ENCODE data around the gene C6orf62.

The C6orf62 gene

DNA sequence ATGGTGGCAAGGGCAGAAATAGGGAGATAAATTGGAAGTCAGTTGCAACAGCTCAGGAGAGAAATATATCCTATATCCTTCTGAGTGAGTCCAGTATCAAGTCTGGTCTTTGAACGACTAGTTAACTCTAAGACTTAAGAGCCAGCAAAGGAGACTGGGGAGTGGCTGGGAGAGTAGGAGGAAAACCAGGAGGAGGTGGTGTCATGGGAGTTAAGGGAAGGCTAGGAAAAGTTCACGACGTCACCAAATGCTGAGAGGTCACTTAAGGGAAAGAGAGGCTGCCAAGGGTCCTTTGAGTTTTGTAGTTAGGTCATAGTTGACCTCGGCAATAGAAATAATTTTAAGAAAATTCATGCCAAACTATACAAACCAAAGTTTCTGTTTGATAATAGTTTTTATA is 27.0 kb downstream of the C6orf62 start:
- DNase-seq (ENCODE audit: low read depth, low spot score), result no peak
- POLR2A ChIA-PET, result no interaction called here
- CTCF ChIA-PET, result interaction anchor here (1.0 to 6.1 kb wide), 4 partner anchors 12 to 166 kb away, joined by 3 to 67 read pairs (median 4); no protein-coding TSS in a partner anchor
- H3K4me3 ChIP-seq (ENCODE audit: low read depth, low read length), result no peak overlapping the region
- TF ChIP-seq, protein P1, sequence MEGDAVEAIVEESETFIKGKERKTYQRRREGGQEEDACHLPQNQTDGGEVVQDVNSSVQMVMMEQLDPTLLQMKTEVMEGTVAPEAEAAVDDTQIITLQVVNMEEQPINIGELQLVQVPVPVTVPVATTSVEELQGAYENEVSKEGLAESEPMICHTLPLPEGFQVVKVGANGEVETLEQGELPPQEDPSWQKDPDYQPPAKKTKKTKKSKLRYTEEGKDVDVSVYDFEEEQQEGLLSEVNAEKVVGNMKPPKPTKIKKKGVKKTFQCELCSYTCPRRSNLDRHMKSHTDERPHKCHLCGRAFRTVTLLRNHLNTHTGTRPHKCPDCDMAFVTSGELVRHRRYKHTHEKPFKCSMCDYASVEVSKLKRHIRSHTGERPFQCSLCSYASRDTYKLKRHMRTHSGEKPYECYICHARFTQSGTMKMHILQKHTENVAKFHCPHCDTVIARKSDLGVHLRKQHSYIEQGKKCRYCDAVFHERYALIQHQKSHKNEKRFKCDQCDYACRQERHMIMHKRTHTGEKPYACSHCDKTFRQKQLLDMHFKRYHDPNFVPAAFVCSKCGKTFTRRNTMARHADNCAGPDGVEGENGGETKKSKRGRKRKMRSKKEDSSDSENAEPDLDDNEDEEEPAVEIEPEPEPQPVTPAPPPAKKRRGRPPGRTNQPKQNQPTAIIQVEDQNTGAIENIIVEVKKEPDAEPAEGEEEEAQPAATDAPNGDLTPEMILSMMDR (IDR thresholded peaks at IDR 0.05; ENCODE audit: insufficient read depth, low read length, missing control alignments), result no peak

- CTCF ChIA-PET, result interaction anchor here (1.5 to 6.1 kb wide), 2 partner anchors 105 to 110 kb away, joined by 5 to 67 read pairs; no protein-coding TSS in a partner anchor
These were observed 27.4 kb downstream of the C6orf62 start for GRCh38 chr6:24691550-24691949.

GRCh38 chr6:24690593-24690992 is 28.4 kb downstream of the C6orf62 start:
- TF ChIP-seq, protein P1 (IDR thresholded peaks at IDR 0.05; ENCODE audit: insufficient read depth, low read length, missing control alignments), result no peak
- H3K4me3 ChIP-seq (ENCODE audit: low read depth, low read length), result no peak overlapping the region
- no peak for DNase-seq (ENCODE audit: low read depth, low spot score)
- POLR2A ChIA-PET, result no interaction called here
- CTCF ChIA-PET, result interaction anchor here (1.4 to 6.1 kb wide), 3 partner anchors 104 to 260 kb away, joined by 5 to 67 read pairs (median 5); no protein-coding TSS in a partner anchor

More at GRCh38 chr6:24691550-24691949, 27.4 kb downstream of the C6orf62 start:
- TF ChIP-seq, protein P1 (IDR thresholded peaks at IDR 0.05; ENCODE audit: insufficient read depth, low read length, missing control alignments), result no peak
- DNase-seq (ENCODE audit: low read depth, low spot score), result no peak
- no peak overlapping the region for H3K4me3 ChIP-seq (ENCODE audit: low read depth, low read length)
- POLR2A ChIA-PET, result no interaction called here

DNA sequence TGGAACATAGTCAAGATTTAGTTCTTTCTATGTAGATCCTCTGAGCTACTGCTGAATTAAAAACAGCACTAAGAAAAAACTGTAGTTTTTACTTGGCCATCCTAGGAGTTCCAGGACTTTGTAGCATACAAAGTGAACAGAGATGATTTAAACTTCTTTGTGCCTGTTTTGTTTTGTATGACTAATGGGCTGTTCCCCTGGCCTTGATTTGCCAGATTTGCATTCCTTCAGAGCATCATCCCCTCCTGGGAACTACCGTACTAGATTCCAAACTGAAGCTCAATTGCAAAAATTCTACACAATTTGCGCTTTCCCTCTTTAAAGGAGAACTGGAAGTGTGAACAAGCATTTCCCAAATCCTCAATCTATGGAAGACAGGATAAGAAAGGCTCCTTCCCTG is 29.0 kb downstream of the C6orf62 start:
- DNase-seq (ENCODE audit: low read depth, low spot score), result no peak
- ChIA-PET POLR2A (no interaction called here), CTCF (interaction anchor here (1.4 to 6.1 kb wide), 2 partner anchors 108 to 259 kb away, joined by 5 to 67 read pairs; no protein-coding TSS in a partner anchor)
- no peak overlapping the region for H3K4me3 ChIP-seq (ENCODE audit: low read depth, low read length)
- TF ChIP-seq, protein P1 (IDR thresholded peaks at IDR 0.05; ENCODE audit: insufficient read depth, low read length, missing control alignments), result no peak

- no peak for DNase-seq (ENCODE audit: low read depth, low spot score)
- TF ChIP-seq, protein P1 (IDR thresholded peaks at IDR 0.05; ENCODE audit: insufficient read depth, low read length, missing control alignments), result no peak
- H3K4me3 ChIP-seq (ENCODE audit: low read depth, low read length), result no peak overlapping the region
- POLR2A ChIA-PET, result no interaction called here
- CTCF ChIA-PET, result no interaction called here
These were observed 32.0 kb downstream of the C6orf62 start for GRCh38 chr6:24686946-24687345.

GRCh38 chr6:24686408-24686807 is 32.5 kb downstream of the C6orf62 start:
- H3K4me3 ChIP-seq (ENCODE audit: low read depth, low read length), result no peak overlapping the region
- CTCF ChIA-PET, result no interaction called here
- POLR2A ChIA-PET, result no interaction called here
- TF ChIP-seq, protein P1 (IDR thresholded peaks at IDR 0.05; ENCODE audit: insufficient read depth, low read length, missing control alignments), result no peak
- DNase-seq (ENCODE audit: low read depth, low spot score), result no peak

All from AG04449 (cell line).